AG10803 (cell line): Measurements from ENCODE around the gene EPYC.

Experiments
- DNase-seq: peaks from one replicate; pipeline ENCODE4 v3.0.0; 2010; ENCODE audit warnings: low read depth
- H3K4me3 ChIP-seq: 2 replicates; pipeline ENCODE4 v1.5.1; 2011; ENCODE audit warnings: mild to moderate bottlenecking, low read length, control low read depth
- TF ChIP-seq, protein P1 (sequence below): conservative IDR thresholded peaks from 2 replicates; pipeline ENCODE4 v1.5.1; 2011; ENCODE audit warnings: mild to moderate bottlenecking, low read length, control low read depth, inconsistent platforms

EPYC gene

DNA sequence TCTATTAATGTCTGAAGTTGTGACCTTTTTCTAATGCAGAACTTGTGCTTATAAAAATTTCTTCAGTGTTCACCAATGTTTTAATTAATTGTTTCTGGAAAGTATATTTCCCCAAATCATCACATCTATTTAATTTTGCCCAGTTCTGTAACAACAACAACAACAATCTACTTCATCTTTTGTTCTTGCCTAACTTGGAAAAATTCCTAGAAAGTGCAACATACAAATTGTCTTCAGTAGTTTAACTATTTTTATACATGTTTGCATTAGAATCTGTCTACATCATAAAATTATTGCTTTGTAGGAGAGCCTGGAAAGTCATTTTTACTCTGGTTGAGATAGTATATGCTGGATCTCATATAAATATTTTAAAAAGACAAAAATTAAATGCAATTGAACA is 88.3 kb downstream of the EPYC start:
- DNase-seq: no peak
- TF ChIP-seq, protein P1, sequence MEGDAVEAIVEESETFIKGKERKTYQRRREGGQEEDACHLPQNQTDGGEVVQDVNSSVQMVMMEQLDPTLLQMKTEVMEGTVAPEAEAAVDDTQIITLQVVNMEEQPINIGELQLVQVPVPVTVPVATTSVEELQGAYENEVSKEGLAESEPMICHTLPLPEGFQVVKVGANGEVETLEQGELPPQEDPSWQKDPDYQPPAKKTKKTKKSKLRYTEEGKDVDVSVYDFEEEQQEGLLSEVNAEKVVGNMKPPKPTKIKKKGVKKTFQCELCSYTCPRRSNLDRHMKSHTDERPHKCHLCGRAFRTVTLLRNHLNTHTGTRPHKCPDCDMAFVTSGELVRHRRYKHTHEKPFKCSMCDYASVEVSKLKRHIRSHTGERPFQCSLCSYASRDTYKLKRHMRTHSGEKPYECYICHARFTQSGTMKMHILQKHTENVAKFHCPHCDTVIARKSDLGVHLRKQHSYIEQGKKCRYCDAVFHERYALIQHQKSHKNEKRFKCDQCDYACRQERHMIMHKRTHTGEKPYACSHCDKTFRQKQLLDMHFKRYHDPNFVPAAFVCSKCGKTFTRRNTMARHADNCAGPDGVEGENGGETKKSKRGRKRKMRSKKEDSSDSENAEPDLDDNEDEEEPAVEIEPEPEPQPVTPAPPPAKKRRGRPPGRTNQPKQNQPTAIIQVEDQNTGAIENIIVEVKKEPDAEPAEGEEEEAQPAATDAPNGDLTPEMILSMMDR: no peak
- no peak overlapping the region for H3K4me3 ChIP-seq

DNA sequence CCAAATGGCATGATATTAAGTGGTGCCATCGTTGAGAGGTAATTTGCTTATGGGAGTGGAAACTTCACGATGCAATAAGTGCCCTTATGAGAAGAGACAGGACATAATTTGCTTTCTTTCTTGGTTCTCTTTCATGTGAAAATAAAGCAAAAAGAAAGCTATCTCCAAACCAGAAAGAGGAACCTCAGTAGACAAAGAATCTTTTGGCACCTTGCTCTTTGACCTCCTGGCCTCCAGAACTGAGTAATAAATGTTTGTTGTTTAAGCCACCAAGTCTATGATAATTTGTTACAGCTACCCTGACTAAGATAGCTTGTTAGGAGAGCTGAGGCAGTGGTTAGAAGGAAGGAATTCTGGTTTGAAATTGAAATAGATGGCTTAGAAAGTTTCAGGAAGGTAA is 89.4 kb downstream of the EPYC start:
- H3K4me3 ChIP-seq: no peak overlapping the region
- no peak for DNase-seq
- TF ChIP-seq, protein P1: no peak
